ENCODE results near the gene RARRES1. TPM values are rescaled to one million over a fixed set of nuclear protein-coding genes. Genes with fewer than 3 reads are reported as not detected.

Gene RARRES1
- total and polyA plus RNA-seq, 4 donors = 2.6 to 10.2 (median 3.7) TPM

DNA sequence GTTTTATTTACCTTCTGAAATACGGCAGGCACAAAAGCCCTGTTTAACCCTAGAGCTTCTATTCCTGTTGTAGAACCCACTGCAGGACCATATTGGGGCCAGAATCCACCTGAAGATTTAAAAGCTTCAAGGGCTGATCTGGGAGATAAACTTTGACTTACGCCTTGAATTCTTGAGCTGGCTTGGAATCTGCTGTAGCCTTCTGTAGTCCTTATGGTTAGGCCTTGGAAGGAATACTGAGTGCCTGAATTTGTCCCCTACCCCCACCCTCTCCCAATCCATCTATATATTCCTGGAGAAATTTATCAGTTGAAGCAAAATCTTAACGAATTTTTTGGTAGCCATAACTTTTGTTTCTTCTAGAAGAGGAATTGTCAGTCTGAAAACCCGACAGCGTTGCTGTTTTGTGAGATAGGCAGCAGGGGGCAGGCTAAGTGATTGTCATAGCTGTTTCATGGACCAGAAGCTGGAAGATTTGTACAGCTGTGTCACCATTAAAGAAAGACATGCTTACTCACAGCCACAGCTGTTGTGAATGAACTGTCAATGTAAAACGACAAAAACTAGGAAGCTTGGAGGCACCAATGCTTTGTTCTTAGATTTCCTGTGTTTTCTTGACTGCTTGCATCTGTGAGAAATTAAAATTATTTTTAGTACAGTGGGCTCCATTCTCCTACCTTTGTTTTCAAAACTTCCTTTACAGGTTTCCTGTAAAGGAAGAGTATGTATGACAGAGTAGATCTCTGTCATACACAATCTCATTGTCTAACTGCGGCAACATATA lies 72.6 kb downstream of the RARRES1 start:
- WGBS (ENCODE audit: insufficient coverage) = 52% methylated on average over 3 of the region's 7 CpGs
- peaks cover 9% of the 10 kb centered on the region for H3K36me3 ChIP-seq (ENCODE audit: control insufficient read depth, insufficient read depth, low read length)

DNA sequence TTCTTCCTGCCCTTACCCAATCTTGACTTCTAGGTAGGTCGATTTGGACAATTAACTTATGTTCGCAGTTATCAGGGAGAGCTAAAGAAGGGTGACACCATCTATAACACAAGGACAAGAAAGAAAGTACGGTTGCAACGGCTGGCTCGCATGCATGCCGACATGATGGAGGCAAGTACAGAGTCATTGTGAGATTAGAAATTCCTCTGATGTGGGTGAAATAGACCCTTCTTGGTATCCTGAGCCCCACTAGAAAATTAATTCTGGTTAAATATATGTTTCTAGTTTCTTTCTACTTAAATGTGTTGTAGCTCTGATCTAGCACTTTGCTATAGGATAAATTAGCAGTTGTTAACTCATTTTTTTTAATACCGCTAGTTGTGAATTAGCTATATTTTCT lies 73.4 kb downstream of the RARRES1 start:
- H3K27ac ChIP-seq (ENCODE audit: low read depth, low read length) = no peak overlapping the region
- no peaks in the 10 kb centered on the region for H3K27me3 ChIP-seq (ENCODE audit: control insufficient read depth, insufficient read depth, low read length)
- no peak overlapping the region for H3K4me3 ChIP-seq (ENCODE audit: low read depth, low read length)
- H3K9me3 ChIP-seq (ENCODE audit: control insufficient read depth, insufficient read depth, low read length) = no peaks in the 10 kb centered on the region
- no peaks in the 10 kb centered on the region for H3K4me1 ChIP-seq (ENCODE audit: control insufficient read depth, insufficient read depth, low read length)
- H3K36me3 ChIP-seq (ENCODE audit: control insufficient read depth, insufficient read depth, low read length) = peaks cover 12% of the 10 kb centered on the region
- DNase-seq (ENCODE audit: low read depth in 4 of 6, low spot score in 6 of 6) = no peak
- WGBS (ENCODE audit: insufficient coverage) = no CpG with 5 or more reads among the region's 7 CpGs

More for the DNA sequence above, 72.6 kb downstream of the RARRES1 start:
- Histone ChIP-seq H3K4me1 (ENCODE audit: control insufficient read depth, insufficient read depth, low read length) (no peaks in the 10 kb centered on the region), H3K4me3 (ENCODE audit: low read depth, low read length) (no peak overlapping the region), H3K9me3 (ENCODE audit: control insufficient read depth, insufficient read depth, low read length) (no peaks in the 10 kb centered on the region), H3K27me3 (ENCODE audit: control insufficient read depth, insufficient read depth, low read length) (no peaks in the 10 kb centered on the region), H3K27ac (ENCODE audit: low read depth, low read length) (no peak overlapping the region)
- peak in 5 of 6 donors; percentile 13 to 79 (median 35) for DNase-seq (ENCODE audit: low read depth in 4 of 6, low spot score in 6 of 6)

DNA sequence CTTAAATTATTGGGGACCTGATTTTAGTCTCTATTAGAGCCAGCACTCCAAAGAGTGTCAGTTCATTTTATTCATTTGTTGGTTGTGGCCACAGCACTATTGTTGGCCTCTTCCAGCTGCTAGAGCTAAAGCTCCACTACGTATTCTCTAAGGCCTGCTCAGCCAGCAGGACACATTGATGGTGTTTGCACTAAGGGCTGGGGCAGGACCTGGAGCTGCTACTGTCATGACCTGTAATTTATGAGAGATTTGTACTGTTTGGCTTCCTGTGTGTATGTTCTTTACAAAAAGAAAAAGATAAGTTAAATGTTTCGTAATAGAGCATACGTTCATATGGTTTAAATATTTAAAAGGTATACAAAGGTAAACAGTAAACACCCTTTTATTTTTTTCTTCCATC lies 79.8 kb downstream of the RARRES1 start:
- H3K27ac ChIP-seq (ENCODE audit: low read depth, low read length) = no peak overlapping the region
- no peaks in the 10 kb centered on the region for H3K27me3 ChIP-seq (ENCODE audit: control insufficient read depth, insufficient read depth, low read length)
- no CpG with 5 or more reads among the region's 3 CpGs for WGBS (ENCODE audit: insufficient coverage)
- no peaks in the 10 kb centered on the region for H3K4me1 ChIP-seq (ENCODE audit: control insufficient read depth, insufficient read depth, low read length)
- no peak for DNase-seq (ENCODE audit: low read depth in 4 of 6, low spot score in 6 of 6)
- H3K9me3 ChIP-seq (ENCODE audit: control insufficient read depth, insufficient read depth, low read length) = no peaks in the 10 kb centered on the region
- H3K4me3 ChIP-seq (ENCODE audit: low read depth, low read length) = no peak overlapping the region
- peaks cover 20% of the 10 kb centered on the region for H3K36me3 ChIP-seq (ENCODE audit: control insufficient read depth, insufficient read depth, low read length)

DNA sequence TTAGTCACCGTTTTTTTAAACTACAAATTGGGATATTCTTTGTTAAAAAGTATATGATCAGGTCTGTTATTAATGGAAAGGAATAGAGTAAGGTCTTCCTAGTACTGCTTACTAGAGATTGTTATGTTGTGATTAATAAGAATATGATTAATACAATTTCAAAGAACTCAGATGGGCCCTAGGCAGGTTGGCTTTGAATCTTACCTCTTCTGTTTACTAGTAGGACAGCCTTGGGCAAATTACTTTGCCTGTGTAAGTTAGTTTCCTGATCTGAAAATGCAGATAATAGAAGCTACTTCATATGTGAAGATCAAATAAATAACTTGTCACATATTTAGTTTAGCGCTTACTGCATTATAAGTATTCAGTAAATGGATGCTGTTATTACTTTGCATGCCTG lies 81.1 kb downstream of the RARRES1 start:
- Histone ChIP-seq H3K27ac (ENCODE audit: low read depth, low read length) (no peak overlapping the region), H3K36me3 (ENCODE audit: control insufficient read depth, insufficient read depth, low read length) (peaks cover 19% of the 10 kb centered on the region), H3K4me1 (ENCODE audit: control insufficient read depth, insufficient read depth, low read length) (no peaks in the 10 kb centered on the region), H3K4me3 (ENCODE audit: low read depth, low read length) (no peak overlapping the region), H3K9me3 (ENCODE audit: control insufficient read depth, insufficient read depth, low read length) (no peaks in the 10 kb centered on the region), H3K27me3 (ENCODE audit: control insufficient read depth, insufficient read depth, low read length) (no peaks in the 10 kb centered on the region)
- no peak for DNase-seq (ENCODE audit: low read depth in 4 of 6, low spot score in 6 of 6)
- WGBS (ENCODE audit: insufficient coverage) = no CpG with 5 or more reads among the region's 2 CpGs

DNA sequence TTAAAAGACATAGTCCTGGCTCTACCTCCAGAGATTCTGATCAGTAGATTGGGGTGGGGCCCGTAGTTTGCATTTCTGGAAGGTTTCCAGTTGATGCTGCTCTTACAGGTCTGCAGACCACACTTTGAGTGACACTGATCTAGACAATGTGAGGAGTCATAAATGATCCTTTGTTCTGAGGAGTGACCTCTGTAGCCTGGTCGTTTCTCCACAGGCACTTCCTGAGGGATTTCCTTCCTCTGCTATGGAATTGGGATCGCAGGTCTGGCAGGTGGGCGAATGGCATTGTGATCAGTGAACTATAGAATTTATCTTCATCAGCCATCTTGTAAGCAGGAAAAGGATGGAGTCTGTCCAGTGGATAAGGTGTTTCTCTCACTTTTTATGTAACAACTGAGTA lies 82.5 kb downstream of the RARRES1 start:
- no peak for DNase-seq (ENCODE audit: low read depth in 4 of 6, low spot score in 6 of 6)
- 91% methylated on average over 1 of the region's 4 CpGs for WGBS (ENCODE audit: insufficient coverage)
- no peak overlapping the region for H3K4me3 ChIP-seq (ENCODE audit: low read depth, low read length)
- H3K9me3 ChIP-seq (ENCODE audit: control insufficient read depth, insufficient read depth, low read length) = no peaks in the 10 kb centered on the region
- H3K27me3 ChIP-seq (ENCODE audit: control insufficient read depth, insufficient read depth, low read length) = no peaks in the 10 kb centered on the region
- H3K4me1 ChIP-seq (ENCODE audit: control insufficient read depth, insufficient read depth, low read length) = no peaks in the 10 kb centered on the region
- H3K36me3 ChIP-seq (ENCODE audit: control insufficient read depth, insufficient read depth, low read length) = peaks cover 11% of the 10 kb centered on the region
- H3K27ac ChIP-seq (ENCODE audit: low read depth, low read length) = no peak overlapping the region

Small RNA genes within 50 kb of the gene (small RNA-seq; reads per million reads assigned to genes)
- not detected for gene AC080013.6 (ENCODE audit: low replicate concordance)

Other genes with a start within 250 kb of the RARRES1 start
- 10 to 100 TPM; 42.9 to 62.9 TPM for gene MLF1, start 161.3 kb downstream of the RARRES1 start, total RNA-seq
- gene MLF1, start 161.3 kb downstream of the RARRES1 start, polyA plus RNA-seq (ENCODE audit: insufficient read length in 2 of 2) = 10 to 100 TPM; 42.8 to 51.5 TPM
- 10 to 100 TPM; 56.3 to 78.4 TPM for gene GFM1, start 87.9 kb downstream of the RARRES1 start, total RNA-seq
- gene GFM1, start 87.9 kb downstream of the RARRES1 start, polyA plus RNA-seq (ENCODE audit: insufficient read length in 2 of 2) = 10 to 100 TPM; 42.4 to 42.7 TPM
- gene LXN, start 59.8 kb downstream of the RARRES1 start, total RNA-seq = 10 to 100 TPM; 12.8 to 25.5 TPM
- gene LXN, start 59.8 kb downstream of the RARRES1 start, polyA plus RNA-seq (ENCODE audit: insufficient read length in 2 of 2) = 10 to 100 TPM; 11.6 to 15.6 TPM
- 10 to 100 TPM; 70.7 to 91.3 TPM for gene MFSD1, start 69.6 kb upstream of the RARRES1 start, total RNA-seq
- 10 to 100 TPM; 42.9 to 46.3 TPM for gene MFSD1, start 69.6 kb upstream of the RARRES1 start, polyA plus RNA-seq (ENCODE audit: insufficient read length in 2 of 2)